Articular chondrocyte of knee joint (primary cell): Measurements from ENCODE around the gene IL19. TPM values are rescaled to one million over a fixed set of nuclear protein-coding genes. Genes with fewer than 3 reads are reported as not detected.

Experiments used
- small RNA-seq: library from RNA; depleted of rRNA; stranded (forward); fragments of <200 nt; gene quantifications from one replicate; pipeline ENCODE3, GENCODE V24; 2012
- total RNA-seq: library from RNA; depleted of rRNA; stranded (reverse); fragments of >200 nt; gene quantifications from 2 replicates; pipeline ENCODE4 v1.2.3, GENCODE V29; 2012

Gene IL19
- total RNA-seq: not detected in 2 replicates

GRCh38 chr1:206770531-206771337 lies at the start of gene IL19:
Gene IL19, plus strand, starts transcription at chr1:206770773. Its CDS starts 65,890 bp downstream, at chr1:206836663.

GRCh38 chr1:206772243-206772937 lies 1.8 kb downstream of the IL19 start, which contains the start of gene IL10:
Gene IL10, minus strand, starts transcription at chr1:206772494. Its CDS starts 59 bp downstream, at chr1:206772435.

GRCh38 chr1:206864939-206865671 lies 94.5 kb downstream of the IL19 start, which contains the start of gene IL20:
Gene IL20, plus strand, starts transcription at chr1:206865623. Its CDS starts 230 bp downstream, at chr1:206865853.

Small RNA genes lying within 50 kb of the gene (small RNA-seq; reads per million reads assigned to genes)
- not detected for gene RF00019

Other genes with a start within 250 kb of the IL19 start
- 42.2 and 48.9 TPM in 2 replicates for gene EIF2D, start 158.3 kb upstream of the IL19 start, total RNA-seq
- 45.1 and 46.4 TPM in 2 replicates for gene DYRK3, start 135.2 kb upstream of the IL19 start, total RNA-seq
- gene MAPKAPK2, start 85.9 kb upstream of the IL19 start, total RNA-seq: 37.7 and 45.3 TPM in 2 replicates
- 0.26 and 0.54 TPM in 2 replicates for gene IL10, start 1.7 kb downstream of the IL19 start, total RNA-seq
- not detected in 2 replicates for gene IL20, start 94.8 kb downstream of the IL19 start, total RNA-seq
- gene IL24, start 126.7 kb downstream of the IL19 start, total RNA-seq: not detected in 2 replicates
- gene FCMR, start 151.2 kb downstream of the IL19 start, total RNA-seq: 0.65 TPM in 1 of 2 replicates, not detected in the other
- not detected in 2 replicates for gene PIGR, start 175.7 kb downstream of the IL19 start, total RNA-seq
- gene FCAMR, start 199.7 kb downstream of the IL19 start, total RNA-seq: not detected in 2 replicates